ENCODE results near the gene DMAP1. TPM values are rescaled to one million over a fixed set of nuclear protein-coding genes. Genes with fewer than 3 reads are reported as not detected.

The DMAP1 gene
- total RNA-seq, 1 donor from 2014 or later, result 26.7 TPM

GRCh38 chr1:44266400-44267344, 53.4 kb downstream of the DMAP1 start:
- no peak for DNase-seq
- no peaks in the 10 kb centered on the region for H3K9me3 ChIP-seq (replicated peaks)
- no peaks in the 10 kb centered on the region for H3K36me3 ChIP-seq
- H3K27ac ChIP-seq (replicated peaks), result no peak overlapping the region
- no peak overlapping the region for H3K4me3 ChIP-seq
- peaks cover 12% of the 10 kb centered on the region for H3K4me1 ChIP-seq
- H3K27me3 ChIP-seq (ENCODE audit: low read depth), result no peaks in the 10 kb centered on the region
- intact Hi-C loops (cut with micrococcal nuclease), result no loop called here
- no peak for TF ChIP-seq CTCF (IDR thresholded peaks at IDR 0.05; ENCODE audit: borderline replicate concordance)

GRCh38 chr1:44267438-44267837, 54.2 kb downstream of the DMAP1 start:
- no peak for TF ChIP-seq CTCF (IDR thresholded peaks at IDR 0.05; ENCODE audit: borderline replicate concordance)
- Histone ChIP-seq H3K27ac (replicated peaks) (no peak overlapping the region), H3K36me3 (no peaks in the 10 kb centered on the region), H3K9me3 (replicated peaks) (no peaks in the 10 kb centered on the region), H3K4me3 (no peak overlapping the region), H3K27me3 (ENCODE audit: low read depth) (no peaks in the 10 kb centered on the region), H3K4me1 (peaks cover 12% of the 10 kb centered on the region)
- DNase-seq, result no peak
- intact Hi-C loops (cut with micrococcal nuclease), result no loop called here

GRCh38 chr1:44268054-44268453, 54.8 kb downstream of the DMAP1 start:
- no peaks in the 10 kb centered on the region for H3K9me3 ChIP-seq (replicated peaks)
- H3K4me1 ChIP-seq, result peaks cover 10% of the 10 kb centered on the region
- no peaks in the 10 kb centered on the region for H3K27me3 ChIP-seq (ENCODE audit: low read depth)
- no peaks in the 10 kb centered on the region for H3K36me3 ChIP-seq
- TF ChIP-seq CTCF (IDR thresholded peaks at IDR 0.05; ENCODE audit: borderline replicate concordance), result no peak
- intact Hi-C loops (cut with micrococcal nuclease), result no loop called here
- no peak overlapping the region for H3K27ac ChIP-seq (replicated peaks)
- no peak overlapping the region for H3K4me3 ChIP-seq
- DNase-seq, result no peak

Other genes starting within 250 kb of the DMAP1 start
- gene DPH2, start 243.5 kb upstream of the DMAP1 start, total RNA-seq, result 18.2 TPM
- gene ATP6V0B, start 238.5 kb upstream of the DMAP1 start, total RNA-seq, result 80.6 TPM
- gene B4GALT2, start 234.3 kb upstream of the DMAP1 start, total RNA-seq, result 40.3 TPM
- 1.4 TPM for gene CCDC24, start 221.9 kb upstream of the DMAP1 start, total RNA-seq
- 1.2 TPM for gene SLC6A9, start 182.0 kb upstream of the DMAP1 start, total RNA-seq
- gene KLF17, start 94.7 kb upstream of the DMAP1 start, total RNA-seq, result not detected
- gene KLF18, start 71.8 kb upstream of the DMAP1 start, total RNA-seq, result not detected
- 50.4 TPM for gene ERI3, start 141.8 kb downstream of the DMAP1 start, total RNA-seq
- 62.6 TPM for gene RNF220, start 191.8 kb downstream of the DMAP1 start, total RNA-seq